ENCODE measurements around the gene DMRTA1.
"Not testable (repeated sequence)": the region's sequence is repeated elsewhere in the genome, so short reads cannot be mapped to it uniquely, and the experiment has no call there.

The DMRTA1 gene

GRCh38 chr9:22446589-22446949 lies at the start of gene DMRTA1:
Gene DMRTA1 (plus strand): TSS chr9:22446824. CDS start chr9:22447066, 242 bp downstream.
- peak in 40 of 56 donors; percentile 14 to 76 (median 57) for DNase-seq

GRCh38 chr9:22401671-22402070 lies 45.0 kb upstream of the DMRTA1 start:
- DNase-seq = no peak

GRCh38 chr9:22405869-22406659 lies 40.6 kb upstream of the DMRTA1 start:
- DNase-seq = no peak

- no peak for DNase-seq
Measured at GRCh38 chr9:22413884-22414283, 32.7 kb upstream of the DMRTA1 start.

GRCh38 chr9:22415941-22416691 lies 30.5 kb upstream of the DMRTA1 start:
- no peak for DNase-seq

GRCh38 chr9:22416692-22417060 lies 29.9 kb upstream of the DMRTA1 start:
- DNase-seq = no peak

- DNase-seq = no peak
Measured at GRCh38 chr9:22423566-22423965, 23.1 kb upstream of the DMRTA1 start.

- DNase-seq = no peak
Measured at GRCh38 chr9:22424616-22425015, 22.0 kb upstream of the DMRTA1 start.

- DNase-seq = no peak
Measured at GRCh38 chr9:22425551-22425950, 21.1 kb upstream of the DMRTA1 start.

- no peak for DNase-seq
Measured at GRCh38 chr9:22427226-22427880, 19.3 kb upstream of the DMRTA1 start.

- DNase-seq = no peak
Measured at GRCh38 chr9:22433691-22434090, 12.9 kb upstream of the DMRTA1 start.

GRCh38 chr9:22435252-22435651 lies 11.4 kb upstream of the DMRTA1 start:
- DNase-seq = not testable (repeated sequence)

GRCh38 chr9:22437461-22438067 lies 9.1 kb upstream of the DMRTA1 start:
- DNase-seq = not testable (repeated sequence)

- no peak for DNase-seq
Measured at GRCh38 chr9:22440841-22441240, 5.8 kb upstream of the DMRTA1 start.

GRCh38 chr9:22446950-22447617 lies 460 bp downstream of the DMRTA1 start:
- DNase-seq = peak in 40 of 56 donors; percentile 9 to 75 (median 48)

GRCh38 chr9:22447618-22448305 lies 1.1 kb downstream of the DMRTA1 start:
- peak in 2 of 56 donors; percentile 0 to 45 for DNase-seq

- DNase-seq = no peak
Measured at GRCh38 chr9:22449719-22450118, 3.1 kb downstream of the DMRTA1 start.

- peak in 11 of 56 donors; percentile 2 to 62 (median 6) for DNase-seq
Measured at GRCh38 chr9:22452415-22453010, 5.9 kb downstream of the DMRTA1 start.

GRCh38 chr9:22454016-22454415 lies 7.4 kb downstream of the DMRTA1 start:
- DNase-seq = no peak

GRCh38 chr9:22455181-22455580 lies 8.6 kb downstream of the DMRTA1 start:
- no peak for DNase-seq
